ENCODE results near the gene HAND1. TPM values are rescaled to one million over a fixed set of nuclear protein-coding genes. Genes with fewer than 3 reads are reported as not detected.

HAND1 gene
- total RNA-seq, 2 experiments from 2014 or later, result not detected

DNA sequence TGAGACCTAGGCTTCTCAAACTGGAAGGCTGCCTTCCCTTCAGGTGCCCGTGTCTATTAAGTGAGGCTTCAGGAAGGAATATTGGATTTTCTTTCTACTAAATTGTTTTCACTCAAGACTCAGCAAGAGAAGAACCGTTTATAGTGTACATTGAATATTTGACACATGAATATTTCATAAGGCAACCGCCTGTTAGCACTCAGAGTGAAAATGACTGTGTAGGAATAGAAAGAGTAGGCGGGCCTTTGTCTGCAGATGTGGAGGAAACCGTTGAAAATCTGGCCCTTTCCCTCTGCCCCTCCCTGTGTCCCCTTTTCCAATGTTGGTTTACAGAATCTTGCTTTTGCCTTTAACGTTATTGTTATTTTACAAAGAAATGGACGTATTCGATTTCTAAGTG, 26.1 kb downstream of the HAND1 start:
- CTCF ChIA-PET, result no interaction called here

GRCh38 chr5:154449786-154450185, 28.2 kb downstream of the HAND1 start:
- Histone ChIP-seq H3K27me3 (ENCODE audit: control insufficient read depth in 1 of 2, insufficient read depth in 2 of 2, low read length in 2 of 2) (no peaks in the 10 kb centered on the region), H3K4me1 (ENCODE audit: insufficient read depth, low read length) (peaks cover 30% of the 10 kb centered on the region), H3K27ac (ENCODE audit: low read depth in 1 of 2, low read length in 2 of 2) (no peak overlapping the region), H3K4me3 (ENCODE audit: low read length) (no peak overlapping the region), H3K9me3 (ENCODE audit: control insufficient read depth in 1 of 2, insufficient read depth in 1 of 2, low read length in 2 of 2) (no peaks in the 10 kb centered on the region), H3K36me3 (ENCODE audit: insufficient read depth, low read length) (peaks cover 46% of the 10 kb centered on the region)
- peaks cover 75% of the 10 kb centered on the region for H3K36me3 Mint-ChIP-seq (ENCODE audit: low read depth)
- no peaks in the 10 kb centered on the region for H3K9me3 Mint-ChIP-seq
- ChIA-PET CTCF (no interaction called here), POLR2A (no interaction called here)
- intact Hi-C loops (cut with DNase I, micrococcal nuclease), result loop anchor here (5.0 to 10.0 kb wide), 6 partner anchors 257 to 488 kb away; partner anchors contain the start of genes CNOT8 (in 2 of the 2), FAXDC2 (in 1 of the 2), GALNT10 (in 1 of the 2) and GEMIN5 (in 1 of the 2)
- peaks cover 52% of the 10 kb centered on the region for H3K4me1 Mint-ChIP-seq (ENCODE audit: low read depth)
- DNase-seq, result no peak
- peak overlapping the region; percentile 89 for H3K4me3 Mint-ChIP-seq
- peak overlapping the region; percentile 85 for H3K27ac Mint-ChIP-seq
- no peak for TF ChIP-seq CTCF (IDR thresholded peaks at IDR 0.05)
- no peaks in the 10 kb centered on the region for H3K27me3 Mint-ChIP-seq
- no peak for ATAC-seq (ENCODE audit: poor library complexity)

More for the DNA sequence above, 26.1 kb downstream of the HAND1 start:
- no peak overlapping the region for H3K4me3 Mint-ChIP-seq
- no peaks in the 10 kb centered on the region for H3K27me3 Mint-ChIP-seq
- no peaks in the 10 kb centered on the region for H3K27me3 ChIP-seq (ENCODE audit: control insufficient read depth in 1 of 2, insufficient read depth in 2 of 2, low read length in 2 of 2)
- no peak overlapping the region for H3K4me3 ChIP-seq (ENCODE audit: low read length)
- peaks cover 83% of the 10 kb centered on the region for H3K36me3 Mint-ChIP-seq (ENCODE audit: low read depth)
- H3K4me1 ChIP-seq (ENCODE audit: insufficient read depth, low read length), result peaks cover 23% of the 10 kb centered on the region
- DNase-seq (no peak), ATAC-seq (ENCODE audit: poor library complexity) (no peak)
- intact Hi-C loops (cut with DNase I, micrococcal nuclease), result no loop called here
- H3K27ac ChIP-seq (ENCODE audit: low read depth in 1 of 2, low read length in 2 of 2), result no peak overlapping the region
- no peak for TF ChIP-seq CTCF (IDR thresholded peaks at IDR 0.05)
- peaks cover 37% of the 10 kb centered on the region for H3K4me1 Mint-ChIP-seq (ENCODE audit: low read depth)
- H3K36me3 ChIP-seq (ENCODE audit: insufficient read depth, low read length), result peaks cover 66% of the 10 kb centered on the region
- no peaks in the 10 kb centered on the region for H3K9me3 Mint-ChIP-seq
- H3K9me3 ChIP-seq (ENCODE audit: control insufficient read depth in 1 of 2, insufficient read depth in 1 of 2, low read length in 2 of 2), result no peaks in the 10 kb centered on the region
- H3K27ac Mint-ChIP-seq, result no peak overlapping the region
- POLR2A ChIA-PET, result no interaction called here

DNA sequence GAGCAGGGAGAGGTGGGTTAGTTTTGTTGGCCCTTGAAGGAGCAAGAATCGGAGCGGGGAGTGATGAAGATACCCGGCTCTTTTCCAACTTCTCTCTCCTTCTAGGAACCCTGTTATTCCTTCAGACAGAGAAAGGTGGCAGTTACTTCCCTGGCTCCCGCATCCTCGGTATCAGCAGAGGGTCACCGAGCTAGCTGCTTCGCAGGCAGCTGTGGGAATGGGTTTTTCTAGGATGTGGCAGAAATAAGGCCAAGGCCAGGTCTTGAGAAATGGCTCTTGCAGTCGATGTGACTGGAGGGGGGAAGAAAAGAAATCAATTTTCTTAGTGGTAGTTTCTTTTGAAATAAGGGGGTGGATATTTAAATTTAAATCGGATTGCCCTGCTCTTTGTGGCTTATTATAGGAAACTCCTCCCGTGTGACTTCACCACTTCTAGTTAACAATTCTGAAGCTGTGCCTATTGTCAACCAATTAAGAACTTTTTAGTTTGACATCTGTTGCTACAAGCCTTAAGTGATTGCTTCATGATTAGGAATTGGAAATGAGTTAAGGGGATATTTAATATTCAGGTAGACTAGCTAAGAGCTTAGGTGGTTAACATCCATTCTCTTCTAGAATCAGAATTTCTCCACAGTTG, 30.8 kb downstream of the HAND1 start:
- ATAC-seq (ENCODE audit: poor library complexity) (no peak), DNase-seq (peak in 3 of 14 experiments; percentile 27 to 35 (median 32))
- Mint-ChIP-seq H3K27ac (peak overlapping the region; percentile 85), H3K27me3 (no peaks in the 10 kb centered on the region), H3K4me1 (ENCODE audit: low read depth) (peaks cover 60% of the 10 kb centered on the region), H3K36me3 (ENCODE audit: low read depth) (peaks cover 60% of the 10 kb centered on the region), H3K4me3 (peak overlapping the region; percentile 89), H3K9me3 (no peaks in the 10 kb centered on the region)
- Histone ChIP-seq H3K27ac (ENCODE audit: low read depth in 1 of 2, low read length in 2 of 2) (peak overlapping the region in 1 of 2 donors; percentile 73), H3K4me3 (ENCODE audit: low read length) (peak overlapping the region; percentile 65), H3K4me1 (ENCODE audit: insufficient read depth, low read length) (peaks cover 35% of the 10 kb centered on the region), H3K9me3 (ENCODE audit: control insufficient read depth in 1 of 2, insufficient read depth in 1 of 2, low read length in 2 of 2) (no peaks in the 10 kb centered on the region), H3K36me3 (ENCODE audit: insufficient read depth, low read length) (peaks cover 28% of the 10 kb centered on the region), H3K27me3 (ENCODE audit: control insufficient read depth in 1 of 2, insufficient read depth in 2 of 2, low read length in 2 of 2) (no peaks in the 10 kb centered on the region)
- no peak for TF ChIP-seq CTCF (IDR thresholded peaks at IDR 0.05)
- intact Hi-C loops (cut with DNase I, micrococcal nuclease), result loop anchor here (5.0 to 10.0 kb wide), 6 partner anchors 255 to 490 kb away; partner anchors contain the start of genes CNOT8 (in 2 of the 2), FAXDC2 (in 1 of the 2), GALNT10 (in 1 of the 2) and GEMIN5 (in 1 of the 2)
- CTCF ChIA-PET, result interaction anchor here (1.4 to 2.4 kb wide), 2 partner anchors 21 to 375 kb away, joined by 3 to 6 read pairs; no protein-coding TSS in a partner anchor
- POLR2A ChIA-PET, result interaction anchor here (1.6 kb wide), 1 partner anchor 408 kb away, joined by 3 read pairs; the partner anchor contains the start of genes FAM114A2 and MFAP3

Data from CD4-positive, alpha-beta T cell (primary cell).